Measurements from ENCODE around the gene RFC1. TPM values are rescaled to one million over a fixed set of nuclear protein-coding genes. Genes with fewer than 3 reads are reported as not detected.

RFC1 gene
- total and polyA plus RNA-seq, 2 of the 4 experiments (the other 2 are of a cell fraction), result 18.4 to 49.3 TPM

- Histone ChIP-seq H3K4me3 (ENCODE audit: insufficient read depth, low read depth, low read length) (no peak overlapping the region), H4K5ac (ENCODE audit: low read depth, low read length) (no peak overlapping the region), H3K4me1 (ENCODE audit: control insufficient read depth, insufficient read depth, low read length) (0 out of 2 replicates have a peak, but pooled peaks cover 1% of the 10 kb centered on the region), H4K20me1 (ENCODE audit: insufficient read depth, low read length) (no peaks in the 10 kb centered on the region), H2BK120ac (ENCODE audit: low read depth, low read length) (no peak overlapping the region), H2AFZ (replicated peaks; ENCODE audit: low read length, poor library complexity) (no peak overlapping the region), H4K8ac (ENCODE audit: low read depth in 2 of 2, low read length in 2 of 2) (no peak overlapping the region), H2AK5ac (ENCODE audit: low read depth, low read length) (no peak overlapping the region), H3K18ac (ENCODE audit: low read depth, low read length) (no peak overlapping the region), H3K23ac (ENCODE audit: low read depth, low read length) (no peak overlapping the region), H3K9me3 (ENCODE audit: control insufficient read depth, insufficient read depth, low read length) (no peaks in the 10 kb centered on the region), H3K27me3 (ENCODE audit: control insufficient read depth, insufficient read depth, low read length) (no peaks in the 10 kb centered on the region), H3K36me3 (ENCODE audit: control insufficient read depth, insufficient read depth, low read length) (peaks cover 26% of the 10 kb centered on the region), H3K4me2 (ENCODE audit: low read depth, low read length) (no peak overlapping the region), H2BK20ac (ENCODE audit: low read depth, low read length) (no peak overlapping the region), H2BK15ac (ENCODE audit: low read depth, low read length) (no peak overlapping the region), H4K91ac (ENCODE audit: insufficient read depth, low read depth, low read length) (no peak overlapping the region), H3K4ac (ENCODE audit: low read depth, low read length) (no peak overlapping the region), H3K79me1 (ENCODE audit: low read depth in 1 of 2, low read length in 2 of 2) (peaks cover 8 to 22% of the 10 kb centered on the region in 2 experiments; a peak in 3 of 4 replicates), H2BK5ac (ENCODE audit: low read depth, low read length, poor library complexity, severe bottlenecking) (no peak overlapping the region), H3K27ac (ENCODE audit: insufficient read depth, low read length) (no peak overlapping the region), H3K14ac (replicated peaks; ENCODE audit: low read depth, low read length) (no peak overlapping the region), H3K56ac (ENCODE audit: extremely low read depth, insufficient read depth, low read length) (no peak overlapping the region), H3K9me1 (ENCODE audit: insufficient read depth, low read length) (peaks cover 16% of the 10 kb centered on the region; the same call in 1 of the 2 replicates), H3K9ac (ENCODE audit: low read depth, low read length) (no peak overlapping the region), H2AK9ac (replicated peaks; ENCODE audit: low read depth, low read length, poor library complexity) (no peak overlapping the region)
- ChIA-PET POLR2A (ENCODE audit: unreplicated experiment) (no interaction called here), CTCF (no interaction called here)
- in situ Hi-C loops (cut with MboI; ENCODE audit: low sequenced_read_pairs), result no loop called here
- dilution Hi-C loops (cut with HindIII; ENCODE audit: low sequenced_read_pairs, unreplicated experiment), result no loop called here
- intact Hi-C loops (cut with micrococcal nuclease), result no loop called here
- BruUV-seq (replicated peaks), result no TSS peak
- DNase-seq (no peak), ATAC-seq (ENCODE audit: low read depth) (no peak)
- 97% methylated on average over 4 of the region's 6 CpGs; no CpG with 5 or more reads in 1 of the 2 experiments for WGBS, 2 experiments (ENCODE audit: extremely low coverage in 2 of 2, insufficient read length in 1 of 2)
- TF ChIP-seq FOS (IDR thresholded peaks at IDR 0.05; ENCODE audit: low read depth, low read length) (no peak), CHD1 (IDR thresholded peaks at IDR 0.05; ENCODE audit: low read depth, low read length) (no peak), RAD21 (IDR thresholded peaks at IDR 0.05; ENCODE audit: low read length) (no peak)
- TF ChIP-seq, protein P1, sequence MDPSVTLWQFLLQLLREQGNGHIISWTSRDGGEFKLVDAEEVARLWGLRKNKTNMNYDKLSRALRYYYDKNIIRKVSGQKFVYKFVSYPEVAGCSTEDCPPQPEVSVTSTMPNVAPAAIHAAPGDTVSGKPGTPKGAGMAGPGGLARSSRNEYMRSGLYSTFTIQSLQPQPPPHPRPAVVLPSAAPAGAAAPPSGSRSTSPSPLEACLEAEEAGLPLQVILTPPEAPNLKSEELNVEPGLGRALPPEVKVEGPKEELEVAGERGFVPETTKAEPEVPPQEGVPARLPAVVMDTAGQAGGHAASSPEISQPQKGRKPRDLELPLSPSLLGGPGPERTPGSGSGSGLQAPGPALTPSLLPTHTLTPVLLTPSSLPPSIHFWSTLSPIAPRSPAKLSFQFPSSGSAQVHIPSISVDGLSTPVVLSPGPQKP (IDR thresholded peaks at IDR 0.05; ENCODE audit: borderline replicate concordance, low read depth, low read length), result no peak
Measured at GRCh38 chr4:39308611-39309010, 57.6 kb downstream of the RFC1 start.

Data from IMR-90 (cell line).